AG04450 (cell line): Measurements from ENCODE around the gene SPAG9. TPM values are rescaled to one million over a fixed set of nuclear protein-coding genes. Genes with fewer than 3 reads are reported as not detected.

Experiments used
- CTCF ChIA-PET: fragments of 300-600, 350-600 bp; formaldehyde crosslinking; extraction: SDS; loops from one replicate; lab custom pipeline; 2022; ENCODE audit warnings: antibody characterized with exemption, inconsistent platforms; lab: Charles Lee
- POLR2A ChIA-PET: fragments of 350-600 bp; formaldehyde crosslinking; extraction: SDS; loops from one replicate; lab custom pipeline; 2021; ENCODE audit warnings: antibody characterized with exemption, inconsistent platforms; lab: Yijun Ruan, JAX
- DNase-seq: peaks from one replicate; pipeline ENCODE4 v3.0.0-alpha.2; 2011; ENCODE audit warnings: low read depth, low spot score
- H3K27ac ChIP-seq: one replicate; pipeline ENCODE4 v1.5.1; 2012; ENCODE audit warnings: low read depth, low read length, control low read depth
- H3K27me3 ChIP-seq: one replicate; pipeline ENCODE4 v1.6.0; 2012; ENCODE audit warnings: low read length; ENCODE audit not compliant: control insufficient read depth, insufficient read depth
- H3K4me3 ChIP-seq: 2 replicates; pipeline ENCODE4 v1.5.1; 2011; ENCODE audit warnings: mild to moderate bottlenecking, low read depth, low read length, control low read depth
- H3K9me3 ChIP-seq: 2 replicates; pipeline ENCODE4 v1.5.1; 2012; ENCODE audit warnings: low read length; ENCODE audit not compliant: control insufficient read depth, insufficient read depth
- polyA plus RNA-seq: library from polyadenylated mRNA; depleted of rRNA; stranded (reverse); fragments of >200 nt; gene quantifications from 2 replicates; pipeline ENCODE4 v1.2.3, GENCODE V29; 2011
- TF ChIP-seq, protein P1 (sequence below): IDR thresholded peaks from 2 replicates; pipeline ENCODE4 v1.5.1; 2011; ENCODE audit warnings: low read depth, low read length, control low read depth, inconsistent platforms

SPAG9 gene
- polyA plus RNA-seq, 1 experiment, result 42.1 TPM

DNA sequence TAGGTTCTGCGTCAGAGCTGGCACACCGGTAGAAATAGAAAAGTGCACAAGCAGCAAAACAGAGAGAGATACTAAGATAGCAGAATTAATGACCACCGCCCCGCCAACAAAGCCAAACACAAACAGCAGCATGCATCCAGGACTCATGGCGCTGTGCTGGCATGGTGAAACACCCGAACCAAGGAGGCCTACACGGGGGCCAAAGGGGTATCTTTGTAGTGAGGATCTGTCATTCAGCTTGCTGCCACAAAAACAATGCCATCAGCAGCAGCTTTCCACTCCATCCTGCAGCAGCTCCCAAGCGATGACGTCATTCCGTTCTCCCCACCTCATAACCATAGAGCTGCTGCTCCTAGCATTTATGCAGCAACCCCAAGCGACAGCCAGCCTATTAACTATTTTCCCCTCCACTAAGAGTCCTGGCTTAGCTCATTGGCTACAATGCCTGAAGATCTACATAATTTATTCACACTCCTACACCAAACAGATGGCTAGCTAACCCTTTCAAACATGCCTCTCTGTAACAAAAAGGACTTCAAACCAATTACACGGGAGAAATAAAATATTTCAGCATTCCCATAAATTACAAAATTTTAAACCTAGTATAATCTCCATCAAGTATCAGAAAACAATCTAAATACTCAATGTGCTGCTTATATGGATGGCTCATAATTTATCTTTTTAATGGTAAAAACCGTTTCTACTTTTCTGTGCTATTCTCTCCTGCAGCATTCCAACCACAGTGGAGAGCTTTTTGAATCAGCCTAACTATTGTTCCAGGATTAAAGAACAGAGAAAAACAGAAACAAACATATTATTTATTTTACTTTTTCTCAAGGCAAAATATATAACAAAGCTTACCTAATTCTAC is 73.9 kb downstream of the SPAG9 start:
- no peaks in the 10 kb centered on the region for H3K9me3 ChIP-seq
- H3K27ac ChIP-seq, result peak overlapping the region; percentile 47
- peak overlapping the region; percentile 35 for H3K4me3 ChIP-seq
- DNase-seq, result peak; percentile 44
- TF ChIP-seq, protein P1, sequence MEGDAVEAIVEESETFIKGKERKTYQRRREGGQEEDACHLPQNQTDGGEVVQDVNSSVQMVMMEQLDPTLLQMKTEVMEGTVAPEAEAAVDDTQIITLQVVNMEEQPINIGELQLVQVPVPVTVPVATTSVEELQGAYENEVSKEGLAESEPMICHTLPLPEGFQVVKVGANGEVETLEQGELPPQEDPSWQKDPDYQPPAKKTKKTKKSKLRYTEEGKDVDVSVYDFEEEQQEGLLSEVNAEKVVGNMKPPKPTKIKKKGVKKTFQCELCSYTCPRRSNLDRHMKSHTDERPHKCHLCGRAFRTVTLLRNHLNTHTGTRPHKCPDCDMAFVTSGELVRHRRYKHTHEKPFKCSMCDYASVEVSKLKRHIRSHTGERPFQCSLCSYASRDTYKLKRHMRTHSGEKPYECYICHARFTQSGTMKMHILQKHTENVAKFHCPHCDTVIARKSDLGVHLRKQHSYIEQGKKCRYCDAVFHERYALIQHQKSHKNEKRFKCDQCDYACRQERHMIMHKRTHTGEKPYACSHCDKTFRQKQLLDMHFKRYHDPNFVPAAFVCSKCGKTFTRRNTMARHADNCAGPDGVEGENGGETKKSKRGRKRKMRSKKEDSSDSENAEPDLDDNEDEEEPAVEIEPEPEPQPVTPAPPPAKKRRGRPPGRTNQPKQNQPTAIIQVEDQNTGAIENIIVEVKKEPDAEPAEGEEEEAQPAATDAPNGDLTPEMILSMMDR, result no peak
- POLR2A ChIA-PET, result interaction anchor here (0.6 kb wide), 1 partner anchor 27 kb away, joined by 3 read pairs; no protein-coding TSS in a partner anchor
- no peaks in the 10 kb centered on the region for H3K27me3 ChIP-seq
- CTCF ChIA-PET, result interaction anchor here (0.6 to 7.9 kb wide), 9 partner anchors 10 to 244 kb away, joined by 3 to 90 read pairs (median 3); partner anchors contain the start of gene NME1

DNA sequence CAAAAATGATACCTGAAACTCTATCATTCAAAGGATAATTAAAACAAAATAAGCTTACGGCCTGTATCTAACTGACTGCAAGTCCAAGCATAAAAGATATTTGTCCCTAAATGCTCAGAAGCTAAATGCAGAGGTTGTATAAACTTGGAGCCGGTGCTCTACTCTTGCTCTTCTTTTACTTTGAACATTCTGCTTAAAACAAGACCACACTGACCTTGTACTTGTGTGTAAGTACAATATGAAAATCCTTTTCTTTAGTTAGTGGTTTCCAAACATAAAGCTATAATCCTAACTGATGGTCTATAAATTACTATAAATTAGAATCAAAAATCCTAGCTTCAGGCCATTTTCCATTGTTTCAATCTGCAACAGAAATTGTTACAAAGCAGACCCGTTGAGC is 74.6 kb downstream of the SPAG9 start:
- ChIA-PET POLR2A (no interaction called here), CTCF (interaction anchor here (0.6 to 7.9 kb wide), 8 partner anchors 10 to 244 kb away, joined by 3 to 90 read pairs (median 3); partner anchors contain the start of gene NME1)
- Histone ChIP-seq H3K27ac (peak overlapping the region; percentile 47), H3K4me3 (peak overlapping the region; percentile 35; the same call in 1 of the 2 replicates), H3K27me3 (no peaks in the 10 kb centered on the region), H3K9me3 (no peaks in the 10 kb centered on the region)
- DNase-seq, result no peak
- TF ChIP-seq, protein P1, result no peak

DNA sequence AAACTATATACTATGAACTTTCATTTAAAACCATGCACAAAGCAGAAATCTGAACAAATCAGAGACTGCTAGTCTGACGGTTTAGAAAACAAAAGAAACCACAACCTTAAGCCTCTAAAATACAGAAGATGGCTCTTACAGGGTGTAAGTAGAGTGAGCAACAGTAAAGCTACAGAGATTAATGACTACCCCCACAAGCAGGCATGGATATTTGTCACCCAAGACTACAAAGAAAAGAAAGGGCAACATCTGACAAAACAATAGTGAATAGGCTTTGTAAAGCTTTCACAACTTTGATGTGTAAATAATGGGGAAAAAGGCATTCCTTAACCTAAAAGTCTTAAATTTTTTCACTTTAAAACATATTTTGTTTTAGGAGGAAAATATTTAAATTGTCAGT is 75.0 kb downstream of the SPAG9 start:
- Histone ChIP-seq H3K27me3 (no peaks in the 10 kb centered on the region), H3K9me3 (no peaks in the 10 kb centered on the region), H3K4me3 (no peak overlapping the region; the same call in 1 of the 2 replicates), H3K27ac (no peak overlapping the region)
- TF ChIP-seq, protein P1, result no peak
- ChIA-PET POLR2A (no interaction called here), CTCF (interaction anchor here (0.9 to 7.9 kb wide), 6 partner anchors 11 to 108 kb away, joined by 3 to 90 read pairs (median 4); partner anchors contain the start of gene NME1)
- no peak for DNase-seq

DNA sequence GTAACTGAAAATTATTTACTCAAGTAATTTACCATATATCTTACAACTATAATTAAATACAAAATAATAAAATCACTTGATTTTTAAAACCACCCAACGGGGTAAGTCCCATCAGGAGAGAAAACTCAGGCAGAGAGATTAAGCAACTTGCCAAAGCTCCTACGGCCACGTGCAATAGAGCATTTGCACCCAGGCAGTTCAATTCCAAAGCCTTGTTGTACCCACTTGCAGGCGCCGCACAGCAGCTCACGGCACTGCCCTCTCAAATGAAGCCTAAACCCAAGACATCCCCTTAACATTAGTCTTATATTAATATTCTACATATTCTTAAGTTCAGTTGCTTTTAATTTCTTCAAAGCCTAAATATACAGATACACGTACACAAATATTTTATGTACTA is 75.7 kb downstream of the SPAG9 start:
- Histone ChIP-seq H3K27me3 (no peaks in the 10 kb centered on the region), H3K4me3 (no peak overlapping the region), H3K9me3 (no peaks in the 10 kb centered on the region), H3K27ac (no peak overlapping the region)
- TF ChIP-seq, protein P1, result no peak
- CTCF ChIA-PET, result interaction anchor here (0.5 to 7.9 kb wide), 6 partner anchors 11 to 262 kb away, joined by 3 to 90 read pairs (median 4); partner anchors contain the start of gene NME1
- DNase-seq, result no peak
- POLR2A ChIA-PET, result no interaction called here
